ENCODE measurements around the gene ZPBP2.

- TF ChIP-seq RBBP5 (IDR thresholded peaks at IDR 0.05; ENCODE audit: borderline replicate concordance, insufficient read depth, low read length, poor library complexity, severe bottlenecking) (no peak), MIER1 (IDR thresholded peaks at IDR 0.05; ENCODE audit: low read depth) (no peak), RB1 (IDR thresholded peaks at IDR 0.05; ENCODE audit: low read depth) (no peak), CTCF (IDR thresholded peaks at IDR 0.05 in 2 of 3, conservative IDR thresholded peaks at IDR 0.05 in 1 of 3; ENCODE audit: insufficient read depth in 2 of 3, low read depth in 1 of 3, low read length in 3 of 3) (no peak), ARID4B (CRISPR knock-in tag; IDR thresholded peaks at IDR 0.05) (no peak)
These were observed 19.4 kb upstream of the ZPBP2 start for GRCh38 chr17:39848600-39848999.

All from K562 (cell line).